Duodenal mucosa (tissue), 2 donors: ENCODE results near the gene NOB1.
"Not testable (repeated sequence)": the region's sequence is repeated elsewhere in the genome, so short reads cannot be mapped to it uniquely, and the experiment has no call there.

Source experiments
- H3K27ac ChIP-seq: one replicate; pipeline ENCODE4 v1.7.0; 2013; ENCODE audit warnings: low read depth, low read length
- H3K27me3 ChIP-seq, 2 donors: one replicate each; pipeline ENCODE4 v1.7.0; 2013; ENCODE audit warnings: low read length in 2 of 2, control low read depth in 1 of 2; ENCODE audit not compliant: insufficient read depth in 2 of 2, control insufficient read depth in 1 of 2
- H3K36me3 ChIP-seq, 2 donors: one replicate each; pipeline ENCODE4 v1.7.0; 2013; ENCODE audit warnings: low read length in 2 of 2, control low read depth in 1 of 2; ENCODE audit not compliant: insufficient read depth in 2 of 2, control insufficient read depth in 1 of 2
- H3K4me1 ChIP-seq, 2 donors: one replicate each; pipeline ENCODE4 v1.7.0; 2013; ENCODE audit warnings: low read length in 2 of 2, control low read depth in 1 of 2; ENCODE audit not compliant: insufficient read depth in 2 of 2, control insufficient read depth in 1 of 2
- H3K4me3 ChIP-seq, 2 donors: one replicate each; pipeline ENCODE4 v1.7.0; 2013; ENCODE audit warnings: low read length in 2 of 2, low read depth in 1 of 2
- H3K9ac ChIP-seq, 2 donors: one replicate each; pipeline ENCODE4 v1.7.0; 2013; ENCODE audit warnings: low read length in 2 of 2, low read depth in 1 of 2
- H3K9me3 ChIP-seq, 2 donors: one replicate each; pipeline ENCODE4 v1.7.0; 2013; ENCODE audit warnings: low read length in 2 of 2, control low read depth in 1 of 2; ENCODE audit not compliant: control insufficient read depth in 1 of 2

NOB1 gene

GRCh38 chr16:69761983-69762813, 7.5 kb upstream of the NOB1 start, which contains the start of gene WWP2:
Gene WWP2, plus strand, starts transcription at chr16:69762332. Its CDS starts 24,679 bp downstream, at chr16:69787011.
- peak within 1 kb of the TSS; percentile 99 for H3K4me3 ChIP-seq
- H3K27me3 ChIP-seq = no peaks in the 10 kb centered on the region
- peaks cover 9 to 18% of the 10 kb centered on the region in 2 donors for H3K4me1 ChIP-seq
- H3K9me3 ChIP-seq = no peaks in the 10 kb centered on the region
- H3K36me3 ChIP-seq = no peaks in the 10 kb centered on the region
- H3K27ac ChIP-seq = peak within 1 kb of the TSS; percentile 88
- H3K9ac ChIP-seq = peak within 1 kb of the TSS; percentile 79 to 99

- H3K27me3 ChIP-seq, H3K27ac ChIP-seq, H3K4me3 ChIP-seq, H3K9ac ChIP-seq, H3K9me3 ChIP-seq, H3K36me3 ChIP-seq: not testable (repeated sequence)
- peaks cover 3 to 14% of the 10 kb centered on the region in 2 donors for H3K4me1 ChIP-seq
Measured at GRCh38 chr16:69757375-69757774, 2.6 kb upstream of the NOB1 start.

- H3K4me1 ChIP-seq = peaks cover 3 to 10% of the 10 kb centered on the region in 2 donors
- no peaks in the 10 kb centered on the region for H3K9me3 ChIP-seq
- H3K36me3 ChIP-seq = peaks cover 0 to 8% of the 10 kb centered on the region in 2 donors
- no peak overlapping the region for H3K27ac ChIP-seq
- H3K9ac ChIP-seq = no peak overlapping the region
- no peaks in the 10 kb centered on the region for H3K27me3 ChIP-seq
- no peak overlapping the region for H3K4me3 ChIP-seq
Measured at GRCh38 chr16:69756705-69757104, 2.0 kb upstream of the NOB1 start.

GRCh38 chr16:69754143-69754468, 620 bp downstream of the NOB1 start:
- H3K27me3 ChIP-seq = no peaks in the 10 kb centered on the region
- peaks cover 3 to 8% of the 10 kb centered on the region in 2 donors for H3K4me1 ChIP-seq
- H3K36me3 ChIP-seq = peaks cover 0 to 25% of the 10 kb centered on the region in 2 donors
- peak overlapping the region; percentile 72 to 95 for H3K9ac ChIP-seq
- peak overlapping the region; percentile 86 to 100 for H3K4me3 ChIP-seq
- H3K9me3 ChIP-seq = no peaks in the 10 kb centered on the region
- H3K27ac ChIP-seq = no peak overlapping the region

- H3K27me3 ChIP-seq = no peaks in the 10 kb centered on the region
- H3K9me3 ChIP-seq = no peaks in the 10 kb centered on the region
- peaks cover 27 to 72% of the 10 kb centered on the region in 2 donors for H3K36me3 ChIP-seq
- H3K27ac ChIP-seq = no peak overlapping the region
- no peak overlapping the region for H3K9ac ChIP-seq
- H3K4me1 ChIP-seq = peaks cover 3 to 8% of the 10 kb centered on the region in 2 donors
- no peak overlapping the region for H3K4me3 ChIP-seq
Measured at GRCh38 chr16:69748694-69749345, 5.9 kb downstream of the NOB1 start.

- Histone ChIP-seq H3K27me3 (no peaks in the 10 kb centered on the region), H3K9me3 (no peaks in the 10 kb centered on the region), H3K4me1 (peaks cover 4 to 5% of the 10 kb centered on the region in 2 donors), H3K27ac (no peak overlapping the region), H3K36me3 (peaks cover 33 to 83% of the 10 kb centered on the region in 2 donors), H3K4me3 (no peak overlapping the region), H3K9ac (no peak overlapping the region)
Measured at GRCh38 chr16:69747115-69747514, 7.6 kb downstream of the NOB1 start.

- peaks cover 40 to 85% of the 10 kb centered on the region in 2 donors for H3K36me3 ChIP-seq
- no peaks in the 10 kb centered on the region for H3K27me3 ChIP-seq
- H3K4me3 ChIP-seq = no peak overlapping the region
- no peak overlapping the region for H3K27ac ChIP-seq
- H3K9me3 ChIP-seq = no peaks in the 10 kb centered on the region
- peaks cover 12 to 13% of the 10 kb centered on the region in 2 donors for H3K4me1 ChIP-seq
- no peak overlapping the region for H3K9ac ChIP-seq
Measured at GRCh38 chr16:69745959-69746358, 8.8 kb downstream of the NOB1 start.

- Histone ChIP-seq H3K27me3 (no peaks in the 10 kb centered on the region), H3K9me3 (no peaks in the 10 kb centered on the region), H3K27ac (no peak overlapping the region), H3K9ac (no peak overlapping the region), H3K4me1 (peaks cover 12 to 13% of the 10 kb centered on the region in 2 donors), H3K36me3 (peaks cover 42 to 81% of the 10 kb centered on the region in 2 donors), H3K4me3 (no peak overlapping the region)
Measured at GRCh38 chr16:69745232-69745612, 9.5 kb downstream of the NOB1 start.

- peaks cover 42 to 80% of the 10 kb centered on the region in 2 donors for H3K36me3 ChIP-seq
- no peaks in the 10 kb centered on the region for H3K9me3 ChIP-seq
- no peaks in the 10 kb centered on the region for H3K27me3 ChIP-seq
- H3K9ac ChIP-seq = no peak overlapping the region
- no peak overlapping the region for H3K27ac ChIP-seq
- no peak overlapping the region for H3K4me3 ChIP-seq
- peaks cover 12 to 13% of the 10 kb centered on the region in 2 donors for H3K4me1 ChIP-seq
Measured at GRCh38 chr16:69744363-69745231, 10.1 kb downstream of the NOB1 start.
